CMK (cell line): Measurements from ENCODE around the gene MACROD2.

ENCODE experiments used
- DNase-seq: peaks from one replicate; pipeline ENCODE4 v3.0.0-alpha.2; 2010; ENCODE audit warnings: low read depth

The MACROD2 gene

DNA sequence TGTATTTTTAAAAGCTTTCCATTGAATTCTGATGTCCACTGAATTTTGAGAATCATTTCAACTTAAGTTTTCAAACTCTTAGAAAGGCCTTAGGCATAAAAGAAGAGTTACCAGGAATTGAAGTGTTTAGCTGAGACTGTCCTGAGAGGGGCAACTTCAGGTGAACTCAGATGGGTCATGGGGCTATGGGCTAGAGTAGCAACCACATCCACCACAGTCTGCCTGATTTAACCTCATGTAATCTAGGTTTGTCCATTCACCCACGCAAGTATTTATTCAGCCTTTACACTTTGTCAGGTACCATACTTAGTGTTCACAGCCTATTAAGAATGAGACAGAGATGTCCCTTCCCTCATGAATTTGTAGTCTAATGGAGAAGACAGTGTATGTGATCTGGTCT lies 2076.9 kb downstream of the MACROD2 start:
- no peak for DNase-seq

DNA sequence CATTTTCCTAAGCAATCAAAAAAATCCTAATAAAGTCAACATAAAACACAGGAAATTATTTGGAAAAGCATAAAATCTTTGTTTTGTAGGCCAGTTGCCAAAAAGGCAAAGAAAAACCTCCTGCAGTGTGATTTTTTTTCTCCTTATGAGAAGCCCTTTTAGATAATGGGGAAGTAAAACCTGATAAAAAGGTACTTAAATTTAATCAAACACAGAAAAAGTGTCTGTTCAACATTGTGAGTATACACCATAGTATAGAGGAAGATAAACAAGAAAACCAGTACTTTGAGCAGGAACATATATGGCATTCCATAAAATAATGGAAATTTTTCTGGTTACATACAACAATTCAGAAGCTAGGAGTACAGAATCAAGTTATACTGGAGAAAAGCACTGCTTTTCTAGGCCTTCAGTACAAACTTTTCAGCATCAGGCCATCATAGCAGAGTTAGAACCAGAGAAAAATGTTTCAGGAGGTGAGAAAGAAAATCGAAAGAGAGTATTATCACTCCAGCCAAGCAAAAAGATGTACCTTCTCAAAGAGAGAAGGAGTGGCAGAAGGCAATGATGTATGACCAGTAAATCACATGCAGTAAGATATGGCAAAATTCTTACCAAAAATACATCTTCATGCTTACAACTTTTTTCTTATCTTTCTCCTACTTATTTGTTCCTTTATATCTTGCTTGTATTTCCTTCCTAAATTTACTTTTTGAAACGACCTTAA lies 2083.0 kb downstream of the MACROD2 start:
- no peak for DNase-seq

DNA sequence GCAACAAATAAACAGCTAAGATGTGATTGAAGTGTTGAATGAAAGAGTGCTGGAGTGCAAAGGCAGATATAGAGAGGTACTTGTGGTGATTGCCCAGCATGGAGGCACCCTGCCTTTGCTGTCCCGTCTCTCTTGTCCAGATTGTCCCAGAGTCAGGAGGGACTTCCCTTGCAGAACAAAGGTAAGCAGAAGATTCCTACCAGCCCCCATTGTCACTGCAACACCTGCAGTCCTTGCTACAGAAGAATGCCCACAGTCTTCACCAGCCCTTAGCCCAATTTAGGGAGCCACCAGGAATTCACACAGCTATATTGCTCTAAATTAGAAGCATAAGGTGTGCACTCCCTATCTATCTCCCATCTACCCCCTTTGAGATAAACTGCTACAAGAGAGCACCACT lies 2086.1 kb downstream of the MACROD2 start:
- DNase-seq: no peak

DNA sequence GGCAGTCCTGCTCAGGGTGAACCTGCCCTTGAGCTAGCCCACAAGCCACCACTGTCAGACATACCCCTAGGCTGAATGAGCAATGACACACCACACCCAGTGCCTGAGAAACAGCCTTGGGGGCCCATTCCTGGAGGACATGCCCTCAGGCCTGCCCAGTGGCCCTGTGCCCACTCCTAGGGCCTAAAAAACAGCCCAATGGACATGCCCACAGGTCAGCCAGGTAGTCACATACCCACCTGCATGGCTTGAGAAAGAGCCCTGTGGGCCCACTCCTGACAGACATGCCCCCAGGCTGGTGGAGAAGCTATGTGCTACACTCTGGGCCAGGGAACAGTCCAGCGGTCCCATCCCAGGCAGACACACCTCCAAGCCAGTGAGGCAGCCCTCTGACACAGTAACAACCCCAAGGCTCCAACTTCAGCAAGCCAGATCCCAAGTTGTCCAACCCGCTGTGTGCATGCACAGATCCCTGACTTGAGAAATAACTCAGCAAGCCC lies 2086.8 kb downstream of the MACROD2 start:
- DNase-seq: no peak

DNA sequence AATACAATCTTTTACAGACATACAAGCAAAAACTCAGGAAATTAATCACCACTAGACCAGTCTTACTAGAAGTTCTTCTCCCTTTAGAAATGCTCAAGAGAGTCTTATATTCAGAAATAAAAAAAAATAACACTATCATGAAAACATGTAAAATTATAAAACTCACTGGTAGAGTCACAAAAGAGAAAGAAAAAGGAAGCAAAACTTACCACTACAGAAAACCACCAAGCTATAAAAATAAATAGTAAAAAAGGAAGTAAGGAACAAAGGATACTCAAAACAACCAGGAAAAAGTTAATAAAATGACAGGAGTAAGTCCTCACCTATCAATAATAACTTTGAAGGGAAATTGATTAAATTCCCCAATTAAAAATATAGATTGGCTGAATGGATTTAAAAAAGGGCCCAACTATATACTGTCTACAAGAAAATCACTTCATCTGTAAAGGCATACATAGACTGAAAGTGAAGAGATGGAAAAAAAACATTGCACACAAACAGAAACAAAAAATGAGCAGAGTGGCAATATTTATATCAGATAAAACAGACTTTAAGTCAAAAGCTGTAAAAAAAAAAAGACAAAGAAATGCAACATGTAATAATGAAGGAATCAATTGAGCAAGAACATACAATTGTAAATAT lies 2088.4 kb downstream of the MACROD2 start:
- no peak for DNase-seq

DNA sequence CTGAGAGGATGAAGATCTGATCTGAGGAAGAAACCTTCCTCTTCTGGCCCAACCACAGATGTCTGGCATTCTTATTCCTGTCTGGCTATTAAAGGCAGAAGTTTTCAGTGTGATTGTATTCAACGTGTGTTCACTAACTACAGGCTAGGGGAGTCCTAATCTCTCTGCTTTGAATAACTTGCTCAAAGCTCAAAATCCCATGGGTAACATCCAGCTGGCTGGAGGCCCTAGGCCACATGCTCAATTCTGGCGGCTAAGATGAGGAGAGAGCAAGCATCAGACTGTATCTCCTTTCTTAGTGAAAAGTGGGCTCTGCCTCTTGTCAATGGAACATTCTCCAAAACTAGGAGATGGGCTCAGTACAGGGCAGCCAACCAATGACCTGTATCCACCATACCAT lies 2099.9 kb downstream of the MACROD2 start:
- DNase-seq: no peak

DNA sequence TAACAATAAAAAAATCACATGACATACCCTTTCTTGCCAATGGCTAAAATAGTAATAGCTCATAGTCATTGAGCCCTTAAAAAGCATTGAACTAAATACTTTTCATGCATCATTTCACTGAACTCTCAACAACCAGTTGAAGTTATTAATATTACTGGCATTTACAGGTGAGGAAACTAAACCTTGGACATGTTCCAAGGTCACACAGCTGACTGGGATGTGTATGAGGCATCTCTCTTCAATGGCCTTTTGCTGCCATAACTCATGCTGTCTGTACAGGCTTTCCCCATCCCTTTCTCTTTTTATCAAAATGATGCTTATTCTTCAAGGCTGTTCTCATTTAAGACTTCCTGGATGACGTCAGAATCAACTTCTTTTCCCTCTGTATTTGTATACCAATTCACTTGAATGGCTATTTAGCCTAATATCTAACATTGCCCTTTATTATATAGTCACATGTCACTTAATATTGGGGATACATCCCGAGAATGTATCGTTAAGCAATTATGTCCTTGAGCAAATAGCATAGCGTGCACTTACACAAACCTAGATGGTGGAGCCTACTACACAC lies 2101.5 kb downstream of the MACROD2 start:
- no peak for DNase-seq

DNA sequence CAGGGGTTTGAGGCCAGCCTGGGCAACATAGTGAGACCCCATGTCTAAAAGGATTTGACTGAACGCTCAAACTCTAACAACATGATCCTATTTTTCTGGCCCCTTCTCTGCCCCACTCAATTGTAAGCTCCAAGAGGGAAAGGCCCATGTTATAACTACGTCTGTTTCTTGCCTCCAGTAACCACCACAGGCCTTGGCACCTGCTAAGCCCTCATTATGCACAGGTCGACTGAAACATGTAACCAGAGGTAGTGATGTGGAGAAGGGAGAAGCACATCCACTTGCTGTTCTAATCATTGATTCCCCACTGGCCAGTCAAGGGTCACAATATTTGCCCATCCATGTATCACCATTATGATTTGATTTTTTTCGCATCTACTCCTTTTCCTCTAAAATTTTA lies 2102.5 kb downstream of the MACROD2 start:
- DNase-seq: no peak

DNA sequence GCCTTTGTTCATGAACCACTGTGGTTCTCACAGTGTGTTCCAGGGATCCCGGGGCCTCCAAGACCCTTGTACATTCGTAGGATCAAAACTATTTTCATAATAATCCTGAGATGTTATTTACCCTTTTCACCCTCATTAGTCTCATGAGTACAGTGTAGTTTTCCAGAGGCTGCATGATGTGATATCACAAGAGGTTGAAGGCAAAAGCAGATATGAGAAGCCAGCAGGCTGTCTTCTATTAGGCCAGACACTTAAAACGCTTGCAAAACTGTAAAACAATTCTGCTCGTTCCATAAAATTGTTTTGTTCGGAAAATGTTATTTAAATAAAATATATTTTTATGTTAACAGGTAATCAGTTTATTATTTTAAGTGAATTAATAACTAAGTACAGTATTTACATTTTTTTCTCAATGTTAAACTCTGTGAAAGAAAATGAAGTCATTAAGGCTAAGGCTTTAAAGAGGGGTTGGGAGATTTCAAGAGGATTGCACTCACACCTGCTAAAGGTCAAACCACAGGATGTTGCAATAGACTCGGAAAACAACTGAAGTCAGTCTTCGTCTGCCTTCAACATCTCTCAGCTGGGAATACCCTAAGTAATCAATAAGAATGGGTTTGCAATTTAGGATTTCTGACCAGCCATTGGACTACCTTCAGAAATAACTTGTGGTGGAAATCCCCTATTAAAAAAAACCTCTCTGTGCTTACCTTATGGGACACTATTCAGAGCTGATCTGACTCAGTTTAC lies 2103.7 kb downstream of the MACROD2 start:
- DNase-seq: no peak

DNA sequence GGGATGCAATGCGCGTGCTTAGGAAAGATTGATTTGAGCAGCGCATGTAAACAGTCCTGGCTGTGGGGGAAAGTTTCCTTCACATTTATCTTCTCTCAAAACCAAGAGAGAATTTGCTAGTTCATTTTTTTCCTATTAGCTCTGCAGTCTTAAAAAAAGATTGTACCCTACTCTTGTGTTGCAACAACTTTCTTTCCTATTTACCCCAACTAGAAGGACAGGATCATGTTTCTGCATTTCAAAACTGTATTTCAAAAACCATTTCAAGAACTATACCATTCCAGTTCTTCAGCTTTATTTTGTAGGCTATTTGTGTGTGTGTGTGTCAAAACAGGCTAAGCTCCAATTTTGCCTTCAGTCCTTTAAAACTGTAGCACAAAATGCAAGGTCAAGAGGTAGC lies 2104.8 kb downstream of the MACROD2 start:
- no peak for DNase-seq

DNA sequence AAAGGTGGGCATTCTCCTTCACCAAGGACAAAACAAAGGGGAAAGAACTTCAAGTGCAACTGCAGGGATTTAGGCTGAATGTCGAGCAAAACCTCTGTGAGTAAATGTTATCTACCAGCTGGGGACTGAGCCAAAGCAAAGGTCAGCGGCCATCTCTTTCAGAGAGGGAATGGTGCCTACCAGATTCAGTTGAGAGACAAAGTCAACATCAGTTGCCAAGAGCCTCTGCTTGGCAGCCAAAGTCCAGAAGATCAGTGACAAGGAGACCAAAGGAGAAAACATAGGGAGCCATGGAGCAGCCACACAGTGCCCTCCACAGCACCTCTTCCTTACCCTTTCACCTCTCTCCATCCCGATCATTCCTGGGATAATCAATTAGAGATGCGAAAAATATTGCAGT lies 2105.5 kb downstream of the MACROD2 start:
- DNase-seq: no peak
